Thoracic aorta (tissue), 2 donors: ENCODE data around the gene CDH15. TPM values are rescaled to one million over a fixed set of nuclear protein-coding genes. Genes with fewer than 3 reads are reported as not detected.

ENCODE experiments used
- ATAC-seq: fragments of 150-250 bp; one replicate; pipeline ENCODE4 v1.8.0; 2017; ENCODE audit warnings: low read depth; ENCODE audit not compliant: insufficient number of reproducible peaks, low FRiP score
- DNase-seq: peaks from one replicate; pipeline ENCODE4 v3.0.0-alpha.2; 2020; ENCODE audit warnings: low spot score
- H3K27ac ChIP-seq, 2 donors: fragments of 200-600 bp; sonication (generic); 1 replicate in 1 of 2; 2 replicates in 1 of 2; pipeline ENCODE4 v1.5.1; 2016; ENCODE audit warnings: mild to moderate bottlenecking in 2 of 2, moderate library complexity in 2 of 2
- H3K27me3 ChIP-seq: fragments of 200-600 bp; sonication (generic); replicated peaks from 2 replicates; pipeline ENCODE4 v1.6.0; 2016; ENCODE audit warnings: mild to moderate bottlenecking; ENCODE audit not compliant: insufficient read depth
- H3K36me3 ChIP-seq: fragments of 200-600 bp; sonication (generic); one replicate; pipeline ENCODE4 v1.5.1; 2016
- H3K4me1 ChIP-seq, 2 donors: fragments of 200-600 bp; sonication (generic); 1 replicate in 1 of 2; 2 replicates in 1 of 2; pipeline versions ENCODE4 v1.5.1 to v1.6.0; 2016; ENCODE audit warnings: low read depth in 2 of 2, mild to moderate bottlenecking in 1 of 2; ENCODE audit not compliant: control insufficient read depth in 1 of 2
- H3K4me3 ChIP-seq: fragments of 200-600 bp; sonication (generic); 2 replicates; pipeline ENCODE4 v1.5.1; 2016; ENCODE audit warnings: mild to moderate bottlenecking
- H3K9me3 ChIP-seq: fragments of 200-600 bp; sonication (generic); 2 replicates; pipeline ENCODE4 v1.5.1; 2016
- CTCF ChIP-seq: fragments of 200-600 bp; sonication (generic); IDR thresholded peaks from one replicate; pipeline ENCODE4 v1.5.1; 2019; ENCODE audit warnings: antibody characterized with exemption
- total RNA-seq, 2 donors: library from RNA; depleted of rRNA; stranded (reverse); fragments of >200 nt; gene quantifications; one replicate each; pipeline versions ENCODE4 v1.1.0 to v1.2.3, GENCODE V29; 2016

Gene CDH15
- total RNA-seq, 2 donors from 2014 or later: 1.4 TPM; not detected in 1

GRCh38 chr16:89200850-89201411 lies 29.4 kb downstream of the CDH15 start:
- H3K4me1 ChIP-seq: peaks cover 9 to 10% of the 10 kb centered on the region in 2 donors
- no peaks in the 10 kb centered on the region for H3K36me3 ChIP-seq
- H3K4me3 ChIP-seq: peak overlapping the region; percentile 51
- no peaks in the 10 kb centered on the region for H3K9me3 ChIP-seq
- TF ChIP-seq CTCF: no peak
- DNase-seq (no peak), ATAC-seq (no peak)
- H3K27ac ChIP-seq: no peak overlapping the region
- peaks cover 10% of the 10 kb centered on the region for H3K27me3 ChIP-seq

GRCh38 chr16:89201439-89202377 lies 30.2 kb downstream of the CDH15 start:
- no peak for TF ChIP-seq CTCF
- Histone ChIP-seq H3K9me3 (no peaks in the 10 kb centered on the region), H3K27me3 (peaks cover 10% of the 10 kb centered on the region), H3K36me3 (no peaks in the 10 kb centered on the region), H3K27ac (no peak overlapping the region), H3K4me3 (peak overlapping the region; percentile 51), H3K4me1 (peaks cover 9 to 10% of the 10 kb centered on the region in 2 donors)
- ATAC-seq: no peak
- no peak for DNase-seq

GRCh38 chr16:89202422-89203215 lies 31.1 kb downstream of the CDH15 start:
- no peak for DNase-seq
- peak overlapping the region; percentile 51 for H3K4me3 ChIP-seq

GRCh38 chr16:89207993-89208392 lies 36.4 kb downstream of the CDH15 start:
- TF ChIP-seq CTCF: no peak
- Histone ChIP-seq H3K27me3 (no peaks in the 10 kb centered on the region), H3K27ac (no peak overlapping the region), H3K9me3 (no peaks in the 10 kb centered on the region), H3K4me3 (no peak overlapping the region), H3K36me3 (no peaks in the 10 kb centered on the region), H3K4me1 (no peaks in the 10 kb centered on the region)
- ATAC-seq (no peak), DNase-seq (no peak)

More at GRCh38 chr16:89202422-89203215, 31.1 kb downstream of the CDH15 start:
- Histone ChIP-seq H3K4me1 (peaks cover 9 to 10% of the 10 kb centered on the region in 2 donors), H3K27ac (no peak overlapping the region), H3K27me3 (peaks cover 10% of the 10 kb centered on the region), H3K9me3 (no peaks in the 10 kb centered on the region), H3K36me3 (no peaks in the 10 kb centered on the region)
- TF ChIP-seq CTCF: no peak
- ATAC-seq: no peak
